ENCODE results near the gene IQGAP2.
A peak's percentile ranks its signal among the peaks of the same experiment; 100 is the strongest.
"Not testable (repeated sequence)": the region's sequence is repeated elsewhere in the genome, so short reads cannot be mapped to it uniquely, and the experiment has no call there.

The IQGAP2 gene

DNA sequence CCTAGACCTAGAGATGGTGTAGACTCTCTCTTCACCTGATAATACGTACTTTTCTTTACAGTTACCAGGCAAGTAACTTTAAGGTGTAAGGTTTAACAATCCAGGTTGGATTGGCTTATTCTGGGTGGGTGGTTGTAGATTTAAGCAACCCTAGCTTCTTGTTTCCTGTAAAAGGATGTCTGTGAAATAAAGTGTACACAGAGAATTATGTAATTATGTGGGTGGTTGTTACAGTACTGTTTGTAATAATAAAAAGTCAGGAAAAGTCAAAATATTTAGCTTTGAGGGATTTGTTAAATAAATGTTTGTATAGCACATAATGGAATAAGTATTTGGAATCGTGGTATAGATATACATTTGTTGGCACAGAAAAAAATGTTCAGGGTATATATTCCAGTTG is 269.2 kb downstream of the IQGAP2 start:
- DNase-seq = no peak

DNA sequence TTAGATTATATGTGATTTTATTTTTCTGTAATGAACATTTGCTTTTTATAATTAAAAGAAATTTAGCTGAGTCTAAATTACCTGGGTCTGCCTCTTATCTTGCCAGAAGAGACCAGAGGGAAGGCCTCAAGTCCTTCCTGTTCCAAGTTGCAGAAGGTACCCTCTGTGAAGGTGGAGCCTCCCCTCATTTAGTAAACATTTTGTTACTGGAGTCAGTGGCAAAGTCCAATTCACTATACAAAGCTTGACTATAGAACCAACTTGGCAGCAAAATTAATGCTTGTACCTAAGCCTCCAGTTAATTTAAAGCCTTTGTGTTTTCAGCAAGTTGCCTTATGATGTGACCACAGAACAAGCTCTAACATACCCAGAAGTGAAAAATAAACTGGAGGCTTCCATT is 270.0 kb downstream of the IQGAP2 start:
- no peak for DNase-seq

DNA sequence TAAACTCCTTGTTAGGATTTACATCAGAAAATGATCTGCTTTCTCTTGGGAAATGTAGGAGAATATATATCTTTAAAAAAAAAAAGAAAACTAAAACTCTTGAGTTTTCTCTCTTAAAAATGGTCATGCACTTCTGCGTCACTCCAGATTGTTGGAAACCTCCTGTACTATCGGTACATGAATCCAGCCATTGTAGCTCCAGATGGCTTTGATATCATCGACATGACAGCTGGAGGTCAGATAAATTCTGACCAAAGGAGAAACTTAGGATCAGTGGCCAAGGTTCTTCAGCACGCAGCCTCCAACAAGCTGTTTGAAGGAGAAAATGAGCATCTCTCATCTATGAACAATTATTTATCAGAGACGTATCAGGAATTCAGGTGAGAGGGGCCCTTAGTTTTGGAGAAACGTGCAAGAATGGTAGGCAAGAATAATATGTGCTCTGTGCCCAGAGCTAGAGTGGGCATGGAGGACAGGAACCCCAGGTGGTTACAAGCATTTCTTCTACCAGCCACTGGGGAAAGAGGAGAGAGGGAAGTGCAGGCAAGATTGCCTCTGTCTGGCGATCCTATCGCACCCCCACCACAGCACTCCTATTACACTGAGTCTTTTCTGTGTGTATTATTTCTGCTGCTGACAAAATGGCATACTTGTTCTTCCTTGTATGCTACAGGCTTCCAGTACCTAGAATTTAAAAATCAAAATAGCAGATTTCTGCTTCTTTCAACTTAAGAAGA is 271.4 kb downstream of the IQGAP2 start:
- no peak for DNase-seq

DNA sequence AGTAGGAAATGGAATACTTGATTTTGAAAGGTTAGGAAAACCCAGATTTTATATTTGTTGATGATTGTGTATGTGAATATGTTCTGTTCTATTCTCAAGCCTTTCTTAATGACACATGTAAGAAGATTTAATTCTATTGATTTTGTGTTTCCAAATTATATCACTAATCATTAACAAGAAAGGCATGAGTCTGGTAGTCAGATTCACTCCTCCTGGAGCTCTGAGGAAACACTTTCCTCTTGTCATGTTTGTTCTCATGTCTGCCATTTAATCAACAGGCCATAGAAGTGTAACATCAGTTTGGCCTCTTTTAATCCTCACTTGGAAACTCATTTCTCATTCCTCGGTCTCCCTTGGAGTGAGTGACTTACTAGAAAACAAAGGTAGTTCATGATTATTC is 272.3 kb downstream of the IQGAP2 start:
- DNase-seq = no peak

DNA sequence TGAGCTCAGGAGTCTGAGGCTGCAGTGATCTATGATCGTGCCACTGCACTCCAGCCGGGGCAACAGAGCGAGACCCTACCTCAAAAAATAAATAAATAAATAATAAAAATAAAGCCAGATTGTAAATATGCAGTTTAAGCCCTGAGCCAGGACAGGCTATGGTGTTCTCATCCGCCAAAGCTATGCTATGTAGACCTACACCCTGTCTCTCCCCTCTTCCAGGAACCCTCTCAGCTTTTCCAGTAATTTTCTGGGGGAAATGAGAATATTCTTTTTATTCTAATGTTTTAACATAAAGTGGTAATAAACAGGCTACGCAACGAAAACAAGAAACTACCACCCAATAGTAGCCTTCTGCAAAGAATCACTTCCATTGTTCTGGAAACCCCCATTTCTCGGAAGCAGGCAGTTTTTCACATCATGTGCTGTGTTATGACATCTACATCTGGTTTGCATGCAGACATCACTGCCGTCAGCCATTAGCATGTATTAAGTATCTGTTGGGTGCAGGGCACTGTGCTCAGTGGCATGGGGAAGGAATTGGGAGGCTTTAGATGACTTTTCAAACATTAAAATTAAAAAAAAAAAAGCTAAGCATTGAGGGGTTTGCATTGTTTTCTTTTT is 274.9 kb downstream of the IQGAP2 start:
- no peak for DNase-seq

- no peak for DNase-seq
Observed at GRCh38 chr5:76679231-76679630, 276.1 kb downstream of the IQGAP2 start.

- not testable (repeated sequence) for DNase-seq
Observed at GRCh38 chr5:76680826-76681225, 277.7 kb downstream of the IQGAP2 start.

GRCh38 chr5:76681287-76681686 is 278.2 kb downstream of the IQGAP2 start:
- no peak for DNase-seq

DNA sequence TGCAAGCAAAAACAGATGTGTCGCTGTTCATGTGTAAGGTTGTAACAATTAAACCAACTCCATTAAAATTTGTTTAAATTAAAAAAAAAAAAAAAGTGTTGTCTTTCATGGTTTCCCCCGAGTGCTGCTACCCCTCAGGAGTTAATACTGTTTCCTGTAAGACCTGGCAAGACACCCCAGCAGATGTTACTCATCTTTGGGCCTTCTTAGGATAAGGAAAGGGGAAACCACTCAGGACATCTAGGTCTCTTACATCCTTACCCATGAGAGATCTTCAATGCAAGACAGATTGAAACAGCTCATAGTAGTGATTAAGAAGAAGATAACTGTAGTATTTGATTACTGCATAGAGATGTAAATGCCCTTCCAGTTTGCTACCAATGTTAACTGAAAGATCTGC is 279.3 kb downstream of the IQGAP2 start:
- no peak for DNase-seq

DNA sequence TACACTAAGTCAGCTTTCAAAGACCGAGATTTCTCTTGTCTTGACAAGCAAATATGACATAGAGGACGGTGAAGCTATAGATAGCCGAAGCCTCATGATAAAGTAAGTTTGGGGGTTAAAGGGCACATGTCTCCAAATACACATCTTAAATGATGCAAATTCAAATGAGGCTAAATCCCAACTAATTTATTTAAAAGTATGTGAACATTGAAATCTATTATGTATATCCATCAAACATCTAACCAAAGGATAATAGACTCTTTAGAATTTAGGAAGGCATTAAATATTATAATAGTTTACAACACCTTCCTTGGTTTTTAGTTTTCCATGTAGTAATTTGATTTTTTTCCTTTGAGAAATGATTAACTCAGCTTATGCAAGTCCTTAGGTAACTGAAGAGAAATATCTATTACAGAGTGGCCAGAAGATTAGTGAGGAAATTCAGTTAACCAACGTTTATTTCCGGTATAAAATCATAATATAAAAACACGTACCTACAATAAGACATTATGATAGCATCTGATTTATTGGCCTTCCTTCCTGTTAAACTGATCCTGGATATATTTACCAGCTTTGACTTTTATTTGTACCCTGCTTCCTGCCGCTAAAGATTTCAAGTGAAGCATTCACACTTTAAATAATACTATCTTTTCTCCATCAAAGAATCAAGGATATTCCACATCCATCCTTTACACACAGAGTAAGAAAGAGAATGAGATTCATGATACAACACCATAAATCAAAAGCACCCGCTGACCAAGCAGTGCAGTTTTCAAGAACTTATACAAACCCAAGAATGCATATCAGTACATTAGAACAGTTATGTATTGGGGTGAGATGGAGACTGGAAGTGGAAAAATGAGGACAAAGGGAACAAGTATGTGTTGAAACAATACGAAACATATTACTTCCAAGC is 281.0 kb downstream of the IQGAP2 start:
- DNase-seq = no peak

DNA sequence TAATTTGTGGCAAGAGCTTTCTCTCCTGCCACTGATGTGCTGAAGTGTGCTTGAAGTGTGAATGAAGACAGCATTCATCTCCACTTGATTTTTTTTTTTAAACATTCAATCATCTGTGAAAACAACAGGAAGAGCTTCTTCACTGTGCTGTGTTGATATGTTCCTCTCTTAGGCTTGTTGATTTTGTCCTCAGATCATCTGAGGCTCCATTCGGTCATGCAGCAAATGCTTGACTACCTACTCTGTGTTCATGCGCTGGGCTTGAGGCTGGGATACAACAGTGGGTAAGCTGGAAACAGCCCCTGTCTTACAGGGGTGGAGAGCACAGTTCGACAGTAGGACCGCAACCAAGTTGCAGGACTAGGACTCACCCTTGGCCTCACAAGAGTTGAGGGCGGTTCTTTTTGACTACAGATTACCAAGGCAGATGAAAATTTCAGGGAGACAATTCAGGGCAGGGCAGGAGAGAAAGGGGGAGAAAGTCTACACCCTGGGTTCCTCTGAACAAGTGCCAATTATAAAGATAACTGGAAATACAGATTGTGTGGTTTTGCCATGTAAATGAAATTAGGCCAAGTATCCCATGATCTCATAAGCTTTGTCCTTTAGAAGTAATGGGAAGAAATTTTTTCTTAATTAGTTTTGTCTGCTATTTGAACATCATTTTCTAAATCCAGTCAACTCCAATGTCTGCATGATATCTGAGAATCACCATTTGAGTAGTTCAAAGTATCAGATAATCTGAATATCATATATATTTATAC is 281.9 kb downstream of the IQGAP2 start:
- DNase-seq = no peak

DNA sequence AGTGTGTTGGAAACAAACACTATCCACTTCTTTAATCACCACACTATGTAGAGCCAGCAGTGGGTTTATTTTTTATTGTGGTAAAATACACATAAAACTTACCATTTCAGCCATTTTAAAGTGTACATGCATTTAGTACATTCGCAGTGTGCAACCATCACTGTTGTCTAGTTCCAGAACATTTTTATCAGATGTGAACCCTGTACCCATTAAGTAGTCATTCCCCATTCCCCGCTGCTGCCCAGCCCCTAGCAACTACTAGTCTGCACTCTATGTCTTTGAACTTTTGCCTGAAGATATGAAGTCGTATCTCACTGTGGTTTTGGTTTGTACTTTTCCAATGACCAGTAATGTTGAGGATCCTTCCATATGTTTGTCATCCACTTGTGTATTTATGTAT is 282.6 kb downstream of the IQGAP2 start:
- DNase-seq = no peak

GRCh38 chr5:76688212-76688611 is 285.1 kb downstream of the IQGAP2 start:
- no peak for DNase-seq

DNA sequence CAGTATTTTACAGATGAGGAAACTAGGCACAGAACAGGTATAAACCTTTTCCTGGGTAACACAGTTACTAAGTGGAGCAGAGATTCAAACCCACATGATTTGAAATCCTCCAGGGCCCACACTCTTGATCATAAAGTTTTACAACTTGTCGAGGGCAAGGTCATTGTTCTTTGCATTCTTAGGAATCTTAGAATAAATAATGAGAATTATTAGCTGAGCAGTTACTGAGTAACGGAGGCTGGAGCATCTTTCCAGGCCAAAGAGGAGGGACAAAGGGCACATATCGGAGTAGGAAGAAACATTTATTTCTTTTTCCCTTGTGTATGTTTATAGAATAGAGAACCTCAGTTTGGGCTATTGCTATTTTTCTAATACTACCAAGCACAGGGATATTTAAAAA is 285.8 kb downstream of the IQGAP2 start:
- DNase-seq = no peak

DNA sequence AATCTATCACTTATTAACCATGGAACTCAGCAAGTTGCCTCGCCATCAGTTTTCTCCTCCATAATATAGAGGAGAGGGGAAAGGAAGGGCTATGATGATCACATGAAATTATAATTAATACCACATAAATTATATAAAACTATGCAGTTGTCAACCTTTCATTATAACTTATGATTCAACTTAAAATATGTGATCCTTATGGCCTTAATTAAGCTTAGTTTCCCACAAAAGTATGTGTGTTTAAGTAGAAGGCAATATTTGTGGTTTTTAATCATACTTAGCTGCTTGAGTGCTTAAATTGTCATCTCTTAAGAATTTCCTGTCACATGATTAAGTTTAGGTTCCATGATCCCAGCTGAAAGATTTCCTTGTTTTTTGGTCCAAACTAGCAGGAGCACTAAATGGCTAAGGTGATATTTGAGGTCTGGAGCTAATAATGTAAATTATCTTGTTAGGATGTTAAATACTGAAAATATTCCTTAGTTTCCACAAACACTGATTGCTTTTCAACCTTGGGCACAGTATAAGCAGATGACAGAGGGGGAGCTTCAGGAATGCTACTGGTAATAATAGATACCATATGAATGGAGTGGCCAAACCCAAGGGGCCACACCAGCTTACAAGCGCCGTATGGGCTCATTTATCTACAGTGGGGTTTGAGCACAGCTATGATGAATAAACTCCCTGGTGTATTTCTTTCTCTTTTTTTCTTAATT is 286.4 kb downstream of the IQGAP2 start:
- no peak for DNase-seq

- DNase-seq = no peak
Observed at GRCh38 chr5:76690037-76690679, 287.1 kb downstream of the IQGAP2 start.

DNA sequence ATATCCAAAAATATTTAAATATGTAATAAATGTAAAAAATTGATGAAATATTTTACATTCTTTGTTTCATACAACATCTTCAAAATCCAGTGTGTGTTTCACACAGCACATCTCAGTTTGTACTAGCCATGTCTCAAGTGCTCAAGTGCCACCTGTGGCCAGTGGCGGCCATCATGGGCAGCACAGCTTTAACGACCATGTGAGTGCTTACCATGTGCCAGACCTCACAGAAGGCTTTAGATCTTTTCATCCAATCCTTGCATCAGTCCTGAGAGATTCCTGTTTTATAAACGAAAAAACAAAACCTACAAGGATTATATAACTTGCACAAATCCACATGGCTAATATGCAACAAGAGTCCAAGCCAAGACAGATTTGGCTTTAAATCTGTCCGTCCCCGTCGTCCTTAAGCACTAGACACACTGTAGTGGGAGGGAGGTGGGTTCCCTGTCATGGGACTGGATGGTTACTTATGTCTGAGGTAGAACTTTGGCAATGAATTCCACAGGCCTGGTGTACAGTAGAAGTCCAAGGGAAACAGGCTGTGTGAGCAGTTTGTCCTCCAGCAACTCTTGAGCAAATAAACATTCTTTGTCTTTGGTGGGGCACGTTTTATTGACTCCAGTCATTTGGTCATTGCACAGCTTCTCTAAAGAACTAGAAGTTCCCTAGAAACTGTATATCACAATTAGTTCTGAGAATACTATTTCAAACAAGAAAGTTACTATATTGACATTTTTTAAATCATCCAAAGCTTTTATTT is 287.8 kb downstream of the IQGAP2 start:
- DNase-seq = no peak

DNA sequence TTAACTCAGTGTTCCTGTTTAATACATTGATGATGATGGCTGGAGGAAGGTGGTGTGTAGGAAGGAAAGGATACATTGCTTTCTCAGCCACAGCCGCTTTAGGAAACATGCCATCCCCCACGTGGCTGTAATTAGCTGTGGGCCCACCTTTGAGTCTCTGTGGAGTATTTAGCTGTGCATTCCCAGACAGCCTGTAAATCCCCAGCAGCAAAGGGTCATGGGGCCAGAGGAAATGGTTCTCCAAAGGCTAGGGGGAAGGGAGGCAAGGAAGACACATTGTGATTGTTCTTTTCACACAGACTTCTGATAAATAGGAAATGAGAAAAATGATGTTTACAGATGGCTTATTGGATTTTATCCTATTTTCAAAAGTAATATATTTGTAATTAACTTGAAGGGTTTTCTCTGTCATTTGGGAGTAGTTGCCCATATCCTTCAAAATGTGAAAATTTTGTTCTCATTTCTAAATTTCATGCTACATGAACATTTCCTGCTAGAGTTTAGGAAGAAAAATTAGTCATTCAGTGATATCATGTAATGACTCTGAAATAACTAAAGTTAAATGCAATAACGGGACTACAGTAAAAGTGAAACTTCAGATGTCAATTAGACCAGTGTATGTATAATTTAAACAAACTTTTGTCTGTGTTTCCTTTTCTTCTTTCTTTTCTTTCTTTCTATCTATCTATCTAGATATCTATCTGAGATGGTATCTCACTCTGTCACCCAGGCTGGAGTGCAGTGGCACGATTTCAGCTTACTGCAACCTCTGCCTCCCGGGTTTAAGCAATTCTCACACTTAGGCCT is 288.6 kb downstream of the IQGAP2 start:
- peak; percentile 38 for DNase-seq

DNA sequence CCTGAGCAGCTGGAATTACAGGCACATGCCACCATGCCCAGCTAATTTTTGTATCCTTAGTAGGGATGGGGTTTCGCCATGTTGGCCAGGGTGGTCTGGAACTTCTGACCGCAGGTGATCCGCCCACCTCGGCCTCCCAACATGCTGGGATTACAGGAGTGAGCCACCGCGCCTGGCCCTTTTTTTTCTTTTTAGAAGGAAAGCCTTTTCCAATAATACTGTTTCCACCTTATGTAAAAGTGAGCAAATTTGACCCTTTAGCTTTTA is 289.1 kb downstream of the IQGAP2 start:
- no peak for DNase-seq

GRCh38 chr5:76692651-76693050 is 289.6 kb downstream of the IQGAP2 start:
- DNase-seq = no peak
